Thyroid gland (tissue), 4 donors: ENCODE measurements around the gene INSL6. TPM values are rescaled to one million over a fixed set of nuclear protein-coding genes. Genes with fewer than 3 reads are reported as not detected.

Source experiments
- DNase-seq, 2 donors: peaks; one replicate each; pipeline ENCODE4 v3.0.0-alpha.2; 2019
- H3K27ac ChIP-seq, 3 donors: fragments of 200-600 bp; sonication (generic); 1 replicate in 2 of 3; 2 replicates in 1 of 3; pipeline ENCODE4 v1.5.1; 2016 to 2019; ENCODE audit warnings: mild to moderate bottlenecking in 1 of 3, moderate library complexity in 1 of 3
- H3K27me3 ChIP-seq: fragments of 200-600 bp; sonication (generic); one replicate; pipeline ENCODE4 v1.5.1; 2019
- H3K36me3 ChIP-seq, 2 donors: fragments of 200-600 bp; sonication (generic); one replicate each; pipeline ENCODE4 v1.5.1; 2016 to 2019
- H3K4me1 ChIP-seq, 2 donors: fragments of 200-600 bp; sonication (generic); one replicate each; pipeline ENCODE4 v1.5.1; 2017 to 2019
- H3K4me3 ChIP-seq, 3 donors: fragments of 200-600 bp; sonication (generic); replicated peaks in 1 of 3; 1 replicate in 2 of 3; 2 replicates in 1 of 3; pipeline ENCODE4 v1.5.1; 2016; ENCODE audit warnings: mild to moderate bottlenecking in 1 of 3
- H3K9me3 ChIP-seq: fragments of 200-600 bp; sonication (generic); one replicate; pipeline ENCODE4 v1.5.1; 2017
- POLR2A ChIP-seq, 2 donors: fragments of 450-650 bp; IDR thresholded peaks; one replicate each; pipeline ENCODE4 v1.6.1; 2017; ENCODE audit warnings: antibody characterized with exemption in 2 of 2, mild to moderate bottlenecking in 2 of 2, moderate library complexity in 1 of 2
- WGBS, 2 donors: methylation state at CpG; one replicate each; pipeline ENCODE4 v1.1.5; 2017; 5-methylcytosine and 5-hydroxymethylcytosine counted together
- intact Hi-C: fragments of 100-400 bp; cut with DNase I; formaldehyde crosslinking; loops from one replicate; pipeline ENCODE4 v1.15.1; 2023
- total RNA-seq, 4 donors: library from RNA; depleted of rRNA; stranded (reverse); fragments of >200 nt; gene quantifications; one replicate each; pipeline ENCODE4 v1.2.3, GENCODE V29; 2016
- TF ChIP-seq, protein P1 (sequence below), 6 experiments: fragments of 200-600 bp in 3 of 6; fragments of 450-650 bp in 3 of 6; sonication (generic) in 3 of 6; IDR thresholded peaks; one replicate each; pipeline ENCODE4 v1.5.1; 2016 to 2019; ENCODE audit warnings: antibody characterized with exemption in 6 of 6, mild to moderate bottlenecking in 2 of 6, inconsistent platforms in 1 of 6, moderate library complexity in 1 of 6

INSL6 gene
- total RNA-seq, 4 donors from 2014 or later = not detected

DNA sequence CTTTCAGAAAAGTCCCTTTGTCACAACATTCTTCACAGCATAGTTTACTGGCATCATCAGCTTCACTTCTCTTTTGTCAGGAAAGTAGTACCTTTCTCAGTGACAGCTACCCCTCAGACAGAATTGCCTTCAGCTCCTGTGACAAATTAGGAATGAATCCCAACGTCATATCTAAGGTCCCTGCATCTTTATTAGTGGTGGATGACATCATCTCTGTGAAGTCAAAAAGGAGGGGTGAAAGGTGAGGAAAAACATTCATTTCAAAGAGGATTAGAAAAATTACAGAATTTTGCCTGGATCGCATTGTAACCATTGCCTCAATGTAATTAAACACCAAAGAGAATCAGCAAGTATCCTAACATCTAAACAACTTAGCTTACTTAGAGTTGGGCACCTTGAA, 7.9 kb upstream of the INSL6 start:
- WGBS, 2 donors = 64 to 74% methylated on average over 2 of the region's 2 CpGs
- TF ChIP-seq, protein P1, sequence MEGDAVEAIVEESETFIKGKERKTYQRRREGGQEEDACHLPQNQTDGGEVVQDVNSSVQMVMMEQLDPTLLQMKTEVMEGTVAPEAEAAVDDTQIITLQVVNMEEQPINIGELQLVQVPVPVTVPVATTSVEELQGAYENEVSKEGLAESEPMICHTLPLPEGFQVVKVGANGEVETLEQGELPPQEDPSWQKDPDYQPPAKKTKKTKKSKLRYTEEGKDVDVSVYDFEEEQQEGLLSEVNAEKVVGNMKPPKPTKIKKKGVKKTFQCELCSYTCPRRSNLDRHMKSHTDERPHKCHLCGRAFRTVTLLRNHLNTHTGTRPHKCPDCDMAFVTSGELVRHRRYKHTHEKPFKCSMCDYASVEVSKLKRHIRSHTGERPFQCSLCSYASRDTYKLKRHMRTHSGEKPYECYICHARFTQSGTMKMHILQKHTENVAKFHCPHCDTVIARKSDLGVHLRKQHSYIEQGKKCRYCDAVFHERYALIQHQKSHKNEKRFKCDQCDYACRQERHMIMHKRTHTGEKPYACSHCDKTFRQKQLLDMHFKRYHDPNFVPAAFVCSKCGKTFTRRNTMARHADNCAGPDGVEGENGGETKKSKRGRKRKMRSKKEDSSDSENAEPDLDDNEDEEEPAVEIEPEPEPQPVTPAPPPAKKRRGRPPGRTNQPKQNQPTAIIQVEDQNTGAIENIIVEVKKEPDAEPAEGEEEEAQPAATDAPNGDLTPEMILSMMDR (IDR thresholded peaks at IDR 0.05) = no peak
- no peak for TF ChIP-seq POLR2A (IDR thresholded peaks at IDR 0.05)
- H3K36me3 ChIP-seq = no peaks in the 10 kb centered on the region

DNA sequence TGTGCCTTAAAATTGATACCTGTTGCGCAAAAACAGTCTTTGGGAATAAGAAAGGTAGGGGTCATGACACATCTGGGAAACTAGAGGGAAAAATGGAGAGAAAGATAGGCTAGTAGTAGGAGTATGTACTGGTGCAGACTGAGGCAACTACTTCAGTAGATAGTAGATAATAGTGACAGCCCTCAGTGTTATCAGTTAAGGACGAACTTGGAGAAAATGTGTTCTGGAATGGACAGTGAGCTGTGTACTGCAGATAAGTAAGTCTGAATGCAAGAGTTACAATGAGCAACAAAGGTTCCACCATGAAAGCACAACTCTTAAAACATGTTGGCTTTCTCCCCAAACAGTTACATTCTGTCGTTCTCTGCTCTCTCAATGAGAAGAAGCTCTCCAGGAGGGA, 6.5 kb upstream of the INSL6 start:
- no peak for DNase-seq
- H3K4me1 ChIP-seq = no peaks in the 10 kb centered on the region
- TF ChIP-seq, protein P1 (IDR thresholded peaks at IDR 0.05) = no peak
- TF ChIP-seq POLR2A (IDR thresholded peaks at IDR 0.05) = no peak
- no peaks in the 10 kb centered on the region for H3K27me3 ChIP-seq
- WGBS, 2 donors = 82 to 85% methylated on average over 3 of the region's 3 CpGs
- H3K27ac ChIP-seq = no peak overlapping the region
- intact Hi-C loops = no loop called here
- no peaks in the 10 kb centered on the region for H3K9me3 ChIP-seq
- H3K4me3 ChIP-seq = no peak overlapping the region
- H3K36me3 ChIP-seq = no peaks in the 10 kb centered on the region

More for the DNA sequence above, 7.9 kb upstream of the INSL6 start:
- no peak for DNase-seq
- Histone ChIP-seq H3K9me3 (no peaks in the 10 kb centered on the region), H3K4me1 (no peaks in the 10 kb centered on the region), H3K27me3 (no peaks in the 10 kb centered on the region), H3K27ac (no peak overlapping the region), H3K4me3 (no peak overlapping the region)
- intact Hi-C loops = no loop called here

DNA sequence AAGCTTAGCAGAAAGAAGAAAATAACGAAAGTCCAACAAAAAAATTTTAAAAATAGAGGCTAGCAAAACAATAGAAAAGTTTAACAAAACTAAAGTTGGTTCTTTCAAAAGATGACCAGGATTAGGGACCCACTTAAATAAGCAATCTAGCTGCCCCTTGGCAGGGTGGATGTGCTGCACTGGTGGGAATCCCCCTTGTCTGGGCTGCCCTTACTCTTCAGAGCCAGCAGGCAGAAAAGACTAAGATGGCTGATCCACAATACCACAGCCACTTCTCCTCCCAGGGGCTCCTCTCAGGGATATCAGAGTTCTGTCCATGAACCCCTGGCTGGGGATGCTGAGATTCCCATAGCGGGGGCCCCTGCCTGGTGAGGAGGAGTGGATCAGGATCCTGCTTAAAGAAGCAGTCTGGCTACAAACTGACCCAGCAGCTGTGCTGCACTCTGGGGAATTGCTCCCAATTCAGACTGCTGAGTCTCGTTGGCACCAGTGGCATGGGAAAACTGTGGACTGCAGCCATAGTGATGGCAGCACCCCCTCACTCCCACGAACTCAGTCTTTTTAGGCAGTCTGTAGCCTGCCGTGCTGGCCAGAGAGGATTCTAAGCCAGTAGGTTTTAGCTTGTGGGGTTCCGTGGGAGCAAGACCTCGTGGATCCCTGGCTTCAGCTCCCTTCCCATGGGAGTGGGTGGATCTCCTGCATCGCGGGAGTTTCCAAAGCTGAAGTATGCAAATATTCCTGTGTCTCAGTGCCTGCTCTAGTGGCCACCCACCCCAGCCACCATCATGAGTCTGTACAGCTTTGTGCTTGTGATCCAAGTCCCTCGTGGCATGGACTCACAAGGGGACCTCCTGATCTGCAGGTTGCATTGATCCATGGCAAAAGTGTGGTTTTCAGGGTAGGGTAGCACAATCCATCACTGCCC, 2.9 kb upstream of the INSL6 start:
- intact Hi-C loops = loop anchor here (5.0 kb wide), 1 partner anchor 404 kb away; no protein-coding TSS in a partner anchor
- no peak for TF ChIP-seq POLR2A (IDR thresholded peaks at IDR 0.05)
- TF ChIP-seq, protein P1 (IDR thresholded peaks at IDR 0.05) = no peak
- Histone ChIP-seq H3K4me3 (no peak overlapping the region), H3K9me3 (no peaks in the 10 kb centered on the region), H3K36me3 (no peaks in the 10 kb centered on the region), H3K4me1 (no peaks in the 10 kb centered on the region), H3K27ac (no peak overlapping the region), H3K27me3 (no peaks in the 10 kb centered on the region)
- WGBS, 2 donors = 83 to 86% methylated on average over 9 to 10 of the region's 10 CpGs
- no peak for DNase-seq

DNA sequence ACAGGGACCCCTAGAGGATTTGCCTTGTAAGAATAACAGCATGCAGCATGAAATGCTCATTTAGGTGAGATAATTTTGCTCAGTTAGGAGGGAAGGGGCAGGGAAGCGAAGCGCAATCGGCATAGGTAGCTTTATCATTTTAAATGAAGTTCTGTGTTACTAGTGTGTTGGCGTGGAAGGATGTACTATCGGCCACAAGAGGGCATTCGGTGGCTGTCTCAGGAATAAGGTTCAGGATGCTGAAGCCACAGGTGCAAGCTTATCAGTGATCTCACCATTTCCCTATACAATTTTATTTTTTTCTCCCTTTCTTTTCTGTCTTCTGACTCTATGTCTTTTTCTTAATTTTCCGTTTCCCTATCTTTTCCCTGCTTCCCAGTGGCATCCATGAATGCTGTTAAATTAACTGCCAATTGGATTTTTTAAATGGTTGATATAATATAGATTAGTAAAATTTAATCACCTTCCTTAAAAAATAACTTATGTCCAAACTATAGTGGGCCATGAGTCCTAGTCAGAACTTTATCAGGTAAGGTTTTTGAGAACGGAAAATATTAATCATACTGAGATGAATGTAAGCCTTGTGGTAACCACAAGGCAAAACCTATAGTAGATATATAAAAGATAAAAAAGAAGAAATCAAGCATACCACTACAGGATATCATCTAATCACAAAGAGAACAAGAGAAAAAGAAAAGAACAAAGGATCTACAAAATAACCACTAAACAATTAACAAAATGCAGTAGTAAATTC, 1.2 kb upstream of the INSL6 start:
- no peaks in the 10 kb centered on the region for H3K9me3 ChIP-seq
- H3K4me3 ChIP-seq = no peak overlapping the region
- H3K4me1 ChIP-seq = no peaks in the 10 kb centered on the region
- no peaks in the 10 kb centered on the region for H3K36me3 ChIP-seq
- WGBS, 2 donors = 30 to 35% methylated on average over 8 of the region's 8 CpGs
- intact Hi-C loops = loop anchor here (5.0 kb wide), 1 partner anchor 406 kb away; no protein-coding TSS in a partner anchor
- no peaks in the 10 kb centered on the region for H3K27me3 ChIP-seq
- TF ChIP-seq POLR2A (IDR thresholded peaks at IDR 0.05) = no peak
- TF ChIP-seq, protein P1 (IDR thresholded peaks at IDR 0.05) = peak in 5 of 6 experiments; percentile 40 to 88 (median 51)
- peak; percentile 53 to 64 for DNase-seq
- H3K27ac ChIP-seq = no peak overlapping the region
